HAP-1 (cell line): Measurements from ENCODE around the gene DMAC2L.
"Not testable (repeated sequence)": the region's sequence is repeated elsewhere in the genome, so short reads cannot be mapped to it uniquely, and the experiment has no call there.

Source experiments
- DNase-seq, 2 experiments: peaks; one replicate each; pipeline ENCODE4 v3.0.0-alpha.2; 2016 to 2020; ENCODE audit warnings: low spot score in 2 of 2
- H3K27me3 ChIP-seq: fragments of 250-450 bp; sonication (Bioruptor Pico); 2 replicates; pipeline ENCODE4 v1.5.1; 2020; ENCODE audit warnings: low read depth, mild to moderate bottlenecking, moderate library complexity
- H3K36me3 ChIP-seq: fragments of 250-450 bp; sonication (Bioruptor Pico); replicated peaks from 2 replicates; pipeline ENCODE4 v1.5.1; 2020; ENCODE audit warnings: mild to moderate bottlenecking
- H3K4me1 ChIP-seq: fragments of 250-450 bp; sonication (Bioruptor Pico); 2 replicates; pipeline ENCODE4 v1.5.1; 2020; ENCODE audit warnings: mild to moderate bottlenecking
- H3K4me3 ChIP-seq: fragments of 250-450 bp; sonication (Bioruptor Pico); 2 replicates; pipeline ENCODE4 v1.5.1; 2020; ENCODE audit warnings: mild to moderate bottlenecking, moderate library complexity
- H3K9me3 ChIP-seq: fragments of 250-450 bp; sonication (Bioruptor Pico); 2 replicates; pipeline ENCODE4 v1.5.1; 2020; ENCODE audit warnings: mild to moderate bottlenecking, moderate library complexity
- in situ Hi-C: fragments of 300-500 bp; cut with MboI; formaldehyde crosslinking; loops from 3 replicates; pipeline ENCODE4 v1.14.3; 2020; ENCODE audit warnings: low sequenced_read_pairs, inconsistent platforms, mixed read lengths

The DMAC2L gene

GRCh38 chr14:50310445-50310844 lies 1.7 kb upstream of the DMAC2L start:
- Histone ChIP-seq H3K4me3 (peak overlapping the region; percentile 72), H3K36me3 (no peaks in the 10 kb centered on the region; the same call in 1 of the 2 replicates), H3K9me3 (peaks cover 3% of the 10 kb centered on the region; the same call in 1 of the 2 replicates), H3K4me1 (peaks cover 9% of the 10 kb centered on the region), H3K27me3 (no peaks in the 10 kb centered on the region)
- DNase-seq = no peak
- in situ Hi-C loops = no loop called here

GRCh38 chr14:50311337-50311971 lies 670 bp upstream of the DMAC2L start:
- H3K4me3 ChIP-seq = peak overlapping the region; percentile 72
- H3K36me3 ChIP-seq = no peaks in the 10 kb centered on the region; the same call in 1 of the 2 replicates
- in situ Hi-C loops = no loop called here
- peaks cover 3% of the 10 kb centered on the region; the same call in 1 of the 2 replicates for H3K9me3 ChIP-seq
- peak; percentile 70 to 82 for DNase-seq
- no peaks in the 10 kb centered on the region for H3K27me3 ChIP-seq
- H3K4me1 ChIP-seq = peaks cover 9% of the 10 kb centered on the region

GRCh38 chr14:50312734-50313054 lies 570 bp downstream of the DMAC2L start:
- DNase-seq = no peak
- in situ Hi-C loops = no loop called here
- Histone ChIP-seq H3K4me3 (peak overlapping the region; percentile 72), H3K36me3 (no peaks in the 10 kb centered on the region; the same call in 1 of the 2 replicates), H3K27me3 (no peaks in the 10 kb centered on the region), H3K9me3 (peaks cover 3% of the 10 kb centered on the region; the same call in 1 of the 2 replicates), H3K4me1 (peaks cover 9% of the 10 kb centered on the region)

- in situ Hi-C loops = not testable (repeated sequence)
Observed at GRCh38 chr14:50314098-50314497, 2.0 kb downstream of the DMAC2L start.

GRCh38 chr14:50318031-50318626 lies 6.0 kb downstream of the DMAC2L start:
- Histone ChIP-seq H3K27me3 (no peaks in the 10 kb centered on the region), H3K4me1 (peaks cover 9% of the 10 kb centered on the region), H3K4me3 (no peak overlapping the region), H3K36me3 (no peaks in the 10 kb centered on the region; the same call in none of the 2 replicates), H3K9me3 (peaks cover 3% of the 10 kb centered on the region; the same call in 1 of the 2 replicates)
- DNase-seq = peak in 1 of 2 experiments; percentile 50
- in situ Hi-C loops = no loop called here

More at GRCh38 chr14:50314098-50314497, 2.0 kb downstream of the DMAC2L start:
- H3K27me3 ChIP-seq, DNase-seq, H3K4me1 ChIP-seq, H3K36me3 ChIP-seq, H3K4me3 ChIP-seq, H3K9me3 ChIP-seq: not testable (repeated sequence)

GRCh38 chr14:50319293-50319692 lies 7.2 kb downstream of the DMAC2L start:
- Histone ChIP-seq H3K4me3 (no peak overlapping the region), H3K27me3 (no peaks in the 10 kb centered on the region), H3K4me1 (0 out of 2 replicates have a peak, but pooled peaks cover 5% of the 10 kb centered on the region), H3K36me3 (peaks cover 2% of the 10 kb centered on the region), H3K9me3 (peaks cover 3% of the 10 kb centered on the region; the same call in 1 of the 2 replicates)
- DNase-seq = no peak
- in situ Hi-C loops = no loop called here

GRCh38 chr14:50319721-50320120 lies 7.6 kb downstream of the DMAC2L start:
- DNase-seq = no peak
- in situ Hi-C loops = loop anchor here (10.0 kb wide), 1 partner anchor 205 kb away; no protein-coding TSS in a partner anchor
- no peaks in the 10 kb centered on the region; the same call in 1 of the 2 replicates for H3K9me3 ChIP-seq
- H3K4me3 ChIP-seq = no peak overlapping the region
- H3K36me3 ChIP-seq = peaks cover 6% of the 10 kb centered on the region
- H3K27me3 ChIP-seq = no peaks in the 10 kb centered on the region
- H3K4me1 ChIP-seq = 0 out of 2 replicates have a peak, but pooled peaks cover 5% of the 10 kb centered on the region

- in situ Hi-C loops = loop anchor here (10.0 kb wide), 1 partner anchor 205 kb away; no protein-coding TSS in a partner anchor
- Histone ChIP-seq H3K4me3 (no peak overlapping the region), H3K36me3 (peaks cover 9% of the 10 kb centered on the region), H3K4me1 (0 out of 2 replicates have a peak, but pooled peaks cover 5% of the 10 kb centered on the region), H3K9me3 (no peaks in the 10 kb centered on the region; the same call in 1 of the 2 replicates), H3K27me3 (no peaks in the 10 kb centered on the region)
- no peak for DNase-seq
Observed at GRCh38 chr14:50320283-50320682, 8.2 kb downstream of the DMAC2L start.

GRCh38 chr14:50321009-50321660 lies 9.0 kb downstream of the DMAC2L start:
- Histone ChIP-seq H3K4me1 (0 out of 2 replicates have a peak, but pooled peaks cover 5% of the 10 kb centered on the region), H3K4me3 (peak overlapping the region; percentile 10; the same call in 1 of the 2 replicates), H3K36me3 (peaks cover 13% of the 10 kb centered on the region), H3K27me3 (no peaks in the 10 kb centered on the region), H3K9me3 (no peaks in the 10 kb centered on the region)
- DNase-seq = peak; percentile 69 to 81
- in situ Hi-C loops = loop anchor here (10.0 kb wide), 1 partner anchor 204 kb away; no protein-coding TSS in a partner anchor

GRCh38 chr14:50331596-50331995 lies 19.5 kb downstream of the DMAC2L start:
- DNase-seq = no peak
- Histone ChIP-seq H3K9me3 (no peaks in the 10 kb centered on the region), H3K4me3 (no peak overlapping the region), H3K4me1 (peaks cover 9% of the 10 kb centered on the region), H3K36me3 (no peaks in the 10 kb centered on the region; the same call in none of the 2 replicates), H3K27me3 (no peaks in the 10 kb centered on the region)
- in situ Hi-C loops = no loop called here

- Histone ChIP-seq H3K27me3 (no peaks in the 10 kb centered on the region), H3K4me3 (no peak overlapping the region), H3K36me3 (no peaks in the 10 kb centered on the region; the same call in 1 of the 2 replicates), H3K4me1 (peaks cover 9% of the 10 kb centered on the region), H3K9me3 (no peaks in the 10 kb centered on the region)
- DNase-seq = no peak
- in situ Hi-C loops = no loop called here
Observed at GRCh38 chr14:50333014-50333509, 20.9 kb downstream of the DMAC2L start.

- Histone ChIP-seq H3K4me1 (peaks cover 9% of the 10 kb centered on the region), H3K4me3 (no peak overlapping the region), H3K27me3 (no peaks in the 10 kb centered on the region), H3K9me3 (no peaks in the 10 kb centered on the region), H3K36me3 (no peaks in the 10 kb centered on the region; the same call in 1 of the 2 replicates)
- in situ Hi-C loops = no loop called here
- DNase-seq = no peak
Observed at GRCh38 chr14:50334211-50334610, 22.1 kb downstream of the DMAC2L start.

- no peaks in the 10 kb centered on the region for H3K27me3 ChIP-seq
- no peaks in the 10 kb centered on the region; the same call in 1 of the 2 replicates for H3K36me3 ChIP-seq
- peaks cover 9% of the 10 kb centered on the region for H3K4me1 ChIP-seq
- in situ Hi-C loops = no loop called here
- DNase-seq = peak; percentile 80 to 84
- no peaks in the 10 kb centered on the region for H3K9me3 ChIP-seq
- H3K4me3 ChIP-seq = no peak overlapping the region
Observed at GRCh38 chr14:50335389-50335788, 23.3 kb downstream of the DMAC2L start.
